ENCODE measurements around the gene SYNPO2.

SYNPO2 gene

DNA sequence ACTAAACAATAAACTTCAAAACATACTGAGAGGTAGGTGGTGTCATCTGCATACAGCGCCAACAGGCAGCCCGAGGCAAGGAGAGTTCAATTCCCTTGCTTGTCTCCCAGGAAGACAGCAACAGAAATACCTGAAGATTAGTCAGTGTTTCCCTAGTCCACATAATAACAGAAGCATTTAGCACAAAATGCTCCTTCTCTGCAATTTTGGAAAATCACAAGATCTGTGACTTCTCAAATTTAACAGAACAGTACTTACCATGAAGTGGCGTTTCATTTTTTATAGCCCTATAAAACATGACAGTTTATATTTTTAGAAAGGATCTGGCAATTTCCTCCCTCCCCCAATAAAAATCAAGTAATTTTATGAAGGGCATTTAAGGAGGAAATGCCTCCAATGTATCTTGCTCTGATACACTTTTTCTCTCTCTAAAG, 179.9 kb downstream of the SYNPO2 start:
- DNase-seq, result no peak

- no peak for DNase-seq
Observed at GRCh38 chr4:119070301-119070700, 181.6 kb downstream of the SYNPO2 start.

DNA sequence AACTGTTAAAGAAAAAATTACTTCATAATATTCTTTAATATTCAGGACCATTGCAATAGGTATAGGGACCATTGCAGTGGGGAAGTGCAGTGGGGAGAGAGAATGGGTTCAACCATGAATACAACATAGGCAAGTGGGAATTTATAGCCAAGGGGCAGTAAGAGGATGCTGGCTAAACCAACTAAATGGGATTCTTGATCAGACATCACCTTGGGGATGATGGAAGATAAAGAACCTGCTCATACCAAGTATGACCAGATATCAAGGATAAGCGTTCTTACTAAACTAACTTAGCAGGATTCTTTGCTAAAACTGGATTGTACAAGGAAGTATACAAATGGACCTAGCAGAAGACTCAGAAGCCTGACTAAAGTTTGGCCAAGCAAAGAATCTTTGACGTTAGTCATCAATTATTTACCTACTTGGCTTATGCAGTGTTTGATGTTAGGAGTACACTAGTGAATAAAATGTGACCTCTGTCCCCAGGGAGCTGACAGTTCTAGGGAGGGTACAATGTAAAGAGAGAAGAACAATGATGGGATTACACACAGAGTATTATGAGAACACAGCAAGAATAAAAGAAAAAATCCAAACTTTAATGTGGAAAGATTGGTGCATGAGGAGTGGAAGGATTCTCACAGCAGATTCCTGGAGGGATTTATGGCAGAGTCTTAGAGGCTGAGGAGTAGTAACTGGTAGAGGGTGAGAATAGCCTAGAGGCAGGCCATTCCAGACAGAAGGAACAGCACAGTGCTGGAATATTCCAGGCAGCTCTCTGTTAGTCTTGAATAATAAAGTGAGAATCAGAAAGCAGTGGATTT, 192.3 kb downstream of the SYNPO2 start:
- DNase-seq, result no peak

- DNase-seq, result no peak
Observed at GRCh38 chr4:119081542-119081859, 192.8 kb downstream of the SYNPO2 start.

DNA sequence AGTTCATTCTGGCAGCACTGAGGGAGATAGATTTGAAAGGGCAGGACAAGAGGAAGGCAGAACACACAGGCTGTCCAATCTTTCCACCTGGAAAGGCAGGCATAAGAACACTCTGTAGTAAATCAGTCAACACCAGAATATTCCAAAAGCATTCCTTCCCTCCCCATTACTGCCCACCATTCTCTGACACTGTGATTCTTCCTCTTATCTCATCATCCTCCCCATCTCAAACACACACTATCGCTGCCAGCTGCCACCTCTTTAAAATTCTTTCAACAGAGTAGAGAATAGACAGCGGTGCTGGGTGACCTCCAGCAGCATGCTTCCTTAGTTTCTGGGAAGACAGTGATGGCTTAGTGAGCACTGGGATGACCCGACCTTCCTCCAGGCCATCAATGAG, 193.3 kb downstream of the SYNPO2 start:
- no peak for DNase-seq

- no peak for DNase-seq
Observed at GRCh38 chr4:119082661-119083060, 194.0 kb downstream of the SYNPO2 start.

- DNase-seq, result no peak
Observed at GRCh38 chr4:119084513-119084912, 195.9 kb downstream of the SYNPO2 start.

DNA sequence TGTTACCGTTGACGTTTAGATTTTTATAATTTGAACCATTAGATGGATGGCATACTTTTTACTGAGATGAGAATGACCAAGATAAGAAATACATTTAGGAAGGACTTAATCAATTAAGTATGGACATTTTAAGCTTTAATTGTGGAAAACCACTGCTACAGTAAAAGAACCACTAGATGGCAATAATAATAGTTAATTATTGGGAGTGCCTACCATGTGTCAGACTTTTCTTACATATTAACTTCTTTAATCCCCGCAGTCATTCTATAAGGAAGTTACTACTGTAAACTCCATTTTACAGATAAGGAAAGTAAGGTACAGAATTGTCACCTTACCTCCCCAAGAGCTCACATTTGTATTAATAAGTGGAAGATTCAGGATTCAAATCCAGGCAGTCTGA, 198.5 kb downstream of the SYNPO2 start:
- DNase-seq, result no peak

GRCh38 chr4:119087656-119088055, 199.0 kb downstream of the SYNPO2 start:
- no peak for DNase-seq

- DNase-seq, result no peak
Observed at GRCh38 chr4:119093042-119093827, 204.6 kb downstream of the SYNPO2 start.

DNA sequence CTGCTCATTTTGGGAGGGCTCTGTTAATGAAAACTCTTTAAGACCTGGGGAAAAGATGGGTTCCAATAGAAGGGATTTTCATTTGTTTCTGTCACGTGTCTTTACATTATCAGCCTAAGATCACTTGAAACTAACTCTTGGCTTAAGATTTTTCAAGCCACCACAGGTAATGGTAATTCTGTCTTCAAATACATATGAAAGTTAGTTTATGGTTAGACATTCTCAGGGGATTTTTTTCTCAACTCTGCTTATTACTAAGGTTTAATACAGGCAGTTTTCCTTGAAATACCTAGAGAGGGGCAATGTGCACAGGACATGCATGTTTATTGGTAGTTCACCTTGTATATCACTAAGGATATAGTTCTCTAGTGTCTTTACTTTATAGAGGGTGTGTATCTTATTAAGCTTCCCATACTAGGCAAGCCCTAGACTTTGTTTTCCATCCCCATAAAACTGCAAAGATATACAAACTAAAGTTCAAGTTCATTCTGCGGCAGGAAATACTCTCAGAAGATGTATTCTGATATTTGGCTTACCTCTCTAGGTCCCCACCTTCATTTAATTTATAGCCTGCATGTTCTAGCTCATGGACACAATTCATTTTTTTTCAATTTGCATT, 208.7 kb downstream of the SYNPO2 start:
- no peak for DNase-seq

GRCh38 chr4:119098306-119098705, 209.7 kb downstream of the SYNPO2 start:
- no peak for DNase-seq

GRCh38 chr4:119099227-119099810, 210.7 kb downstream of the SYNPO2 start:
- DNase-seq, result no peak

- no peak for DNase-seq
Observed at GRCh38 chr4:119100655-119101054, 212.0 kb downstream of the SYNPO2 start.

GRCh38 chr4:119103263-119103662, 214.6 kb downstream of the SYNPO2 start:
- no peak for DNase-seq

GRCh38 chr4:119104644-119105273, 216.1 kb downstream of the SYNPO2 start:
- no peak for DNase-seq

GRCh38 chr4:119105605-119106004, 217.0 kb downstream of the SYNPO2 start:
- DNase-seq, result no peak

DNA sequence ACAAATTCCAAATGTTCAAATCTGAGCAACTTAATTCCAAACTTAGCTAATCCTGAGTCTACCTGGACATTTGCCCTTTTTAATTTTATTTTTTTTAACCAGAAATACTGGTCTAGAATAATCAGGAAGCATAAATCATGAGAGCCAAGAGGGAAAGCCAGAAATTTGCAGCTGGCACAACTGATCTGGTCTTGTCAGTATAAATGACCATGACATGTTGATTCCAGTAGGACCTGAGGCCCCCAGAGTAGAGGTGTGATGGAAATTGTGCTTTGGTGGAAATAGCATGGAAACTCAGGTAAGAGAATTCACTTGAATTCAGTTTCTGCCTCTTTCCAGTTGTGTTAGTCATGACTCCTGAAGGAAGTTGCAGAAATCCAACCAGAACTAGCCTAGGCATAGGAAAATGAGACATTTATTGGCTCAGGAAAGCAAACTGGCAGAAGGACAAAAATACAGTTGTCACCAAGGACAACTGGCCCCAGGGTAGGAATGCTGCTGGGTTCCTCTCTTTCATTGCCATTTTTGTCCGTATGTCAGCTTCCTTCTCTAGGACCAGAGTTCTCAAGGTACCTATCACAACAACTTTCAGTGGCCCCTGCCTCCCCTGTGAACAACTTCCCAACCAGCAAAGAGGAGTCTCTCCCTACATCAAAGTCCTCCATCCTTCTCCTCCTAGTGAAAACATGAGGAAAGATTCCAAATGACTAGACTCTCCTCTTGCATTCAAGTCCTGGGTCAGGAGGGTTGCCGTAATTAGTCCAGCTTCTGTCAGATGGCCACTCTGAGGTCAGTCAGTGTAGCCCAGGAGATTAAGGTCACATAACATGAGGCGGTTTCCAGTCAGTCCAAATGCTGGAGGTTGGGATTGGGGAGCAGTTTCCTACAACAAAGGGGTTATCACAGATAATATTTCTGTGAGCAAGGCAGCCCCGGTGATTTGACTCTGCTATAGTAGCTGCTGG, 217.7 kb downstream of the SYNPO2 start:
- no peak for DNase-seq

DNA sequence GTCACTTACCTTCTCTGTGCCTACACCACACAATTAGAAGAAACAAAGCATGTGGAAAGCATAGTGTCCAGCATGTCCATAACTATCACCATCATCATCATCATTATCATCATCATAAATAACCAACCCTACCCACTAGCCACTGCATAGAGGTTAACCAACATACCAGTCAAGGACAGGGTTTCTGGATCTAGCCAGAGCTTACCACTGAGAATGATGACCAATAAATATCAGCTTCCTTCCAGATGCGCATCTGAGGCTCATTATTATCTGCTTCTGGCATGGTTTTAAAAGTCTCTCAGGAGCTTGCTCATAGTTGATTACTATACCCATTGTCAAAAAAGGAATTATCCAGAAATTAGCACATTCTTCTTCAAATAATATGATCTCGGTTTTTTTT, 221.5 kb downstream of the SYNPO2 start:
- DNase-seq, result no peak

Measured in right kidney (tissue), 1 donor.